Measurements from ENCODE around the gene ZC3H7B.

ZC3H7B gene

DNA sequence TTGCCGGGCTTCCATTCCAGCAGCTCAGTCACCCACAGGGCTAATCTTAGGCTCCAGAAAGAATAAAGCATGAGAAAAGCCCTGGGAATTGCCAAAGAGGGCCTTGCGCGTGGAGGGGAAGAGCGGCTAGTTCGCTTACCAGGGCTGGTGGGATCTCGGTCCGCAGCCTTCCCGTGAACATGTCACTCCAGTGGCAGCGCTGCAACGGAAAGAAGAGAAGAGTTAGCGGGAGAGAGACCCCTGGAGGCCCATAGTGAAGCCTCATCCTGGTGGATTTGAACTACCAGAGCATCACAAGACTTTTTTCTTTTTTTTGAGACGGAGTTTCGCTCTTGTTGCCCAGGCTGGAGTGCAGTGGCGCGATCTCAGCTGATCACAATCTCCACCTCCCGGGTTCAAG, 33.4 kb upstream of the ZC3H7B start:
- no peak for TF ChIP-seq FOXM1 (IDR thresholded peaks at IDR 0.05; ENCODE audit: borderline replicate concordance, low read depth)
- no peak for TF ChIP-seq CEBPB (IDR thresholded peaks at IDR 0.05)
- TF ChIP-seq, protein P1, sequence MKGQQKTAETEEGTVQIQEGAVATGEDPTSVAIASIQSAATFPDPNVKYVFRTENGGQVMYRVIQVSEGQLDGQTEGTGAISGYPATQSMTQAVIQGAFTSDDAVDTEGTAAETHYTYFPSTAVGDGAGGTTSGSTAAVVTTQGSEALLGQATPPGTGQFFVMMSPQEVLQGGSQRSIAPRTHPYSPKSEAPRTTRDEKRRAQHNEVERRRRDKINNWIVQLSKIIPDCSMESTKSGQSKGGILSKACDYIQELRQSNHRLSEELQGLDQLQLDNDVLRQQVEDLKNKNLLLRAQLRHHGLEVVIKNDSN (IDR thresholded peaks at IDR 0.05) = no peak
- no peak for TF ChIP-seq NFIC (IDR thresholded peaks at IDR 0.05)
- TF ChIP-seq, protein P2, sequence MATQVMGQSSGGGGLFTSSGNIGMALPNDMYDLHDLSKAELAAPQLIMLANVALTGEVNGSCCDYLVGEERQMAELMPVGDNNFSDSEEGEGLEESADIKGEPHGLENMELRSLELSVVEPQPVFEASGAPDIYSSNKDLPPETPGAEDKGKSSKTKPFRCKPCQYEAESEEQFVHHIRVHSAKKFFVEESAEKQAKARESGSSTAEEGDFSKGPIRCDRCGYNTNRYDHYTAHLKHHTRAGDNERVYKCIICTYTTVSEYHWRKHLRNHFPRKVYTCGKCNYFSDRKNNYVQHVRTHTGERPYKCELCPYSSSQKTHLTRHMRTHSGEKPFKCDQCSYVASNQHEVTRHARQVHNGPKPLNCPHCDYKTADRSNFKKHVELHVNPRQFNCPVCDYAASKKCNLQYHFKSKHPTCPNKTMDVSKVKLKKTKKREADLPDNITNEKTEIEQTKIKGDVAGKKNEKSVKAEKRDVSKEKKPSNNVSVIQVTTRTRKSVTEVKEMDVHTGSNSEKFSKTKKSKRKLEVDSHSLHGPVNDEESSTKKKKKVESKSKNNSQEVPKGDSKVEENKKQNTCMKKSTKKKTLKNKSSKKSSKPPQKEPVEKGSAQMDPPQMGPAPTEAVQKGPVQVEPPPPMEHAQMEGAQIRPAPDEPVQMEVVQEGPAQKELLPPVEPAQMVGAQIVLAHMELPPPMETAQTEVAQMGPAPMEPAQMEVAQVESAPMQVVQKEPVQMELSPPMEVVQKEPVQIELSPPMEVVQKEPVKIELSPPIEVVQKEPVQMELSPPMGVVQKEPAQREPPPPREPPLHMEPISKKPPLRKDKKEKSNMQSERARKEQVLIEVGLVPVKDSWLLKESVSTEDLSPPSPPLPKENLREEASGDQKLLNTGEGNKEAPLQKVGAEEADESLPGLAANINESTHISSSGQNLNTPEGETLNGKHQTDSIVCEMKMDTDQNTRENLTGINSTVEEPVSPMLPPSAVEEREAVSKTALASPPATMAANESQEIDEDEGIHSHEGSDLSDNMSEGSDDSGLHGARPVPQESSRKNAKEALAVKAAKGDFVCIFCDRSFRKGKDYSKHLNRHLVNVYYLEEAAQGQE (IDR thresholded peaks at IDR 0.05; ENCODE audit: low read depth) = no peak
- TF ChIP-seq TCF12 (IDR thresholded peaks at IDR 0.05; ENCODE audit: low read depth) = no peak
- no peak for TF ChIP-seq EGR1 (IDR thresholded peaks at IDR 0.05)
- no peak for TF ChIP-seq EP300 (IDR thresholded peaks at IDR 0.05; ENCODE audit: borderline replicate concordance)
- TF ChIP-seq CREB1 (IDR thresholded peaks at IDR 0.05; ENCODE audit: low read depth) = no peak

DNA sequence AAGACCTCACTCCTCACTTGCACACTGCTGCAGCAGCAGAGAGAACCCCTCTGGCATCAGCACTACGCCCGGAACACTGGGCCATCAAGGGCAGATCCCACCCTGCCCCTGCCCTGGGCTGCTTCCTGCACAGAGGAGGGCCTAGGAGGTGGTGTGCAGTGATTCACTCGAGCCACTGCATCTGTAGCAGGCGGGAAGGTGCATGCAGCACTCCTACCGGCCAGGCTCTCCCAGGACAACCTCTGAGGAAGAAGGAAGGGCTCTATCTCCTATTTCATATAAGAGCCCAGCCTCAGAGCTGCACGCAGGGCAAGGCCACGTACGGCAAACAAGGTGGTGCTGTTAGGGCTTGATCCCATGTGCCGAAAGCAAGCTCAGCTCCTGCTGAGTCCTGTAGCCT, 29.5 kb upstream of the ZC3H7B start:
- TF ChIP-seq RAD21 (IDR thresholded peaks at IDR 0.05; ENCODE audit: low read depth) (no peak), ZBTB7A (IDR thresholded peaks at IDR 0.05; ENCODE audit: low read depth) (no peak), YY1 (IDR thresholded peaks at IDR 0.05; ENCODE audit: low read depth) (no peak), FOXM1 (IDR thresholded peaks at IDR 0.05; ENCODE audit: borderline replicate concordance, low read depth) (no peak), EP300 (IDR thresholded peaks at IDR 0.05; ENCODE audit: borderline replicate concordance) (no peak), NFIC (IDR thresholded peaks at IDR 0.05) (no peak), TEAD4 (IDR thresholded peaks at IDR 0.05) (no peak), TAF1 (IDR thresholded peaks at IDR 0.05; ENCODE audit: low read depth) (no peak), CREB1 (IDR thresholded peaks at IDR 0.05; ENCODE audit: low read depth) (no peak), TCF12 (IDR thresholded peaks at IDR 0.05; ENCODE audit: low read depth) (no peak), CEBPB (IDR thresholded peaks at IDR 0.05) (no peak), EGR1 (IDR thresholded peaks at IDR 0.05) (no peak)
- TF ChIP-seq, protein P3, sequence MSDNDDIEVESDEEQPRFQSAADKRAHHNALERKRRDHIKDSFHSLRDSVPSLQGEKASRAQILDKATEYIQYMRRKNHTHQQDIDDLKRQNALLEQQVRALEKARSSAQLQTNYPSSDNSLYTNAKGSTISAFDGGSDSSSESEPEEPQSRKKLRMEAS (IDR thresholded peaks at IDR 0.05) = no peak
- TF ChIP-seq, protein P1 (IDR thresholded peaks at IDR 0.05) = no peak
- TF ChIP-seq, protein P2 (IDR thresholded peaks at IDR 0.05; ENCODE audit: low read depth) = no peak

DNA sequence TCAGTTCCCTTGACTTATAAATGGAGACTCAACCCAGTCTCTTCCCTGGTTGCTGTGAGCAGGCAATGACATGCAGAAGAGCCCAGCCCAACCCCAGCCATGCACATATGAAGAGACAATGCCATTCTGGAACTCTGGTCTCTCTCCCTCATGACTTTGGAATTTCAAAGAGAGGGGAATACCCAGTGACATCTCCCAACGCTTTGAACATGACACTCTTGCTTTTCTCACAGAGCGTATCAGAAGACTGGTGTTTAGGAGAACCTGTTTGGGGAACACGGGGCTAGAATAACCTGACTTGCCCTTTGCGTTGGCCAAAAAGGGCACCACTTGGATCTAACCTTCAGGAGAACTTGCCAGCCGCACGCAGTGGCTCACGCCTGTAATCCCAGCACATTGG, 28.2 kb upstream of the ZC3H7B start:
- TF ChIP-seq FOXM1 (IDR thresholded peaks at IDR 0.05; ENCODE audit: borderline replicate concordance, low read depth) = no peak
- no peak for TF ChIP-seq EP300 (IDR thresholded peaks at IDR 0.05; ENCODE audit: borderline replicate concordance)
- TF ChIP-seq CEBPB (IDR thresholded peaks at IDR 0.05) = no peak
- no peak for TF ChIP-seq YY1 (IDR thresholded peaks at IDR 0.05; ENCODE audit: low read depth)
- TF ChIP-seq TCF12 (IDR thresholded peaks at IDR 0.05; ENCODE audit: low read depth) = no peak
- no peak for TF ChIP-seq EGR1 (IDR thresholded peaks at IDR 0.05)
- TF ChIP-seq NFIC (IDR thresholded peaks at IDR 0.05) = no peak
- TF ChIP-seq CREB1 (IDR thresholded peaks at IDR 0.05; ENCODE audit: low read depth) = no peak
- TF ChIP-seq RAD21 (IDR thresholded peaks at IDR 0.05; ENCODE audit: low read depth) = no peak
- TF ChIP-seq, protein P2 (IDR thresholded peaks at IDR 0.05; ENCODE audit: low read depth) = no peak
- TF ChIP-seq TEAD4 (IDR thresholded peaks at IDR 0.05) = no peak
- TF ChIP-seq ZBTB7A (IDR thresholded peaks at IDR 0.05; ENCODE audit: low read depth) = no peak
- TF ChIP-seq, protein P1 (IDR thresholded peaks at IDR 0.05) = no peak
- TF ChIP-seq, protein P3 (IDR thresholded peaks at IDR 0.05) = no peak
- TF ChIP-seq TAF1 (IDR thresholded peaks at IDR 0.05; ENCODE audit: low read depth) = no peak

DNA sequence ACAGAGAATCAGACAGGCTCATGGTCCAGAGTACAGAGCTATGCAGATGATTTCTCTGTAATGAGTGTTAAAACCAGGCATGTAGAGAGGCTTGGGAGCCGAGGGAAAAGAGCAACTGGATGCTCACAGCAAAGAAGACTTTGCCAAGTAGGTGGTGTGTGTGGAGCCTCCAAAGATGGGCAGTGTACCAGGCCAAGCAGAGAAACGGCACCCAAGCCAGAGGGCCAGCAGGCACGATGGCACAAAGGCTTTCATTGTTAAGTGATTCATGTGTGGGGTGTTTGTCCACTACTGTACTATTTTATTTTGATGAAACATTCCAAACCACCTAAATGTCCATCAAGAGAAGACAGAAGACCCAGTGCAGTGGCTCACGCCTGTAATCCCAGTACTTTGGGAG, 26.5 kb upstream of the ZC3H7B start:
- TF ChIP-seq EP300 (IDR thresholded peaks at IDR 0.05; ENCODE audit: borderline replicate concordance) (no peak), EGR1 (IDR thresholded peaks at IDR 0.05) (no peak), TCF12 (IDR thresholded peaks at IDR 0.05; ENCODE audit: low read depth) (no peak), YY1 (IDR thresholded peaks at IDR 0.05; ENCODE audit: low read depth) (no peak), CEBPB (IDR thresholded peaks at IDR 0.05) (no peak), RAD21 (IDR thresholded peaks at IDR 0.05; ENCODE audit: low read depth) (no peak), TEAD4 (IDR thresholded peaks at IDR 0.05) (no peak)
- TF ChIP-seq, protein P1 (IDR thresholded peaks at IDR 0.05) = no peak
- TF ChIP-seq, protein P3 (IDR thresholded peaks at IDR 0.05) = no peak
